Measurements from ENCODE around the gene PITPNB.

The PITPNB gene

DNA sequence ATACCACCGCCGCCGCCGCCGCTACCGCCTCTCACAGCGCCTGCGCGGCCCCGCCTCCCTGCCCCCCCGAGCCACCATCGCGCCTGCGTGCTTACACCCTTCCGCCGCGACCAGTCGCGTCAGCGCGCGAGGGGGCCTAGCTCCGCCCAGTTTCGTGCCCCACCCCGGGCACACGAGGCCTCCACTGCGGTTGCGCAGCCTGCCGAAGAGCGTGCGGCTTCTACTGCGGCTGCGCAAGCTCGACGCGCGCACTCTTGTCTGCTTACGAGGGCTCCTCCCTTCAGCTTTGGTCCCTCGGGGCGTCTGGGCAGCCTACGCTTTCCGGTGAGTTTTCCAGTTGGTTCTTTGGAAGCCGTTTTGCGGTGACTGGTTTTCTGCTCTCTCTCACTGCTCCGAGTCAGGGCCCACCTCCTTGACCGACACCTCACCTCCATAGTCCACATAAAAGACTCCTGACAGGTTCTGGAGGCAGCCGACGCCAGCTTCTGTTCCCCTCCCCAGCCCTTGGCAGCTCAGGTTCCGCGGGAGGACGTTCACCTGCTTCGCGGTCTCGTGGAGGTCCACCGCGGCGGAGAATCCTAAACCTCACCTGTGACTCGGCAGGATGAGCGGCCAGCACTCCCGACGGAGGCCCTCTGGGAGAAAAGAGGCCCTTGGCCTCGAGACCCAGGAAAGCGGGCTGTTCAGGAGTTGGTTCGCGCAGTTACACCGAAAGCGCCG, at the start of gene PITPNB:
PITPNB (minus strand) TSS at position 35 of the 720 bp plus-strand sequence. CDS start 65 bp downstream, outside the sequence.
- DNase-seq: peak; percentile 97

- no peak for DNase-seq
Measured at GRCh38 chr22:27966168-27967064, 47.4 kb upstream of the PITPNB start.

GRCh38 chr22:27962268-27963044, 43.4 kb upstream of the PITPNB start:
- DNase-seq: no peak

GRCh38 chr22:27961680-27962079, 42.6 kb upstream of the PITPNB start:
- no peak for DNase-seq

DNA sequence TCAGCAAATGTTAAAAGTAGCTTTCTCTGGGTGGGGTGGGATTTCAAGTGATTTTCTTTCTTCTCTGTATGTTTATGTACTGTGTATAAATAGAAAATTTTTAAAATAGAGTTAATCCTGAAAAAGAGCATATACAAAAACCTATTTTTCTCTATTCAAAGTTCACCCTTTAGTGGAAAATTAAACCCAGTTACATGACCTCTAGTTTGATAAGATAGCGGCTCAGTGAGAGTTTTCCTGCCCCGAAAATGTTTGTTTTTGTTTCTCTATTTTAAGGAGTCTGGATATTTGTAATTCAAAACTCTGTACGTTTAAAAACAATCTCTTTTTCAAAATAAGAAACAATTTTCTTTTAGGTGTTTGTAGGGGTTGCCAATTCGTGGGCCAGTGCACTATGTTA, 42.1 kb upstream of the PITPNB start:
- DNase-seq: no peak

DNA sequence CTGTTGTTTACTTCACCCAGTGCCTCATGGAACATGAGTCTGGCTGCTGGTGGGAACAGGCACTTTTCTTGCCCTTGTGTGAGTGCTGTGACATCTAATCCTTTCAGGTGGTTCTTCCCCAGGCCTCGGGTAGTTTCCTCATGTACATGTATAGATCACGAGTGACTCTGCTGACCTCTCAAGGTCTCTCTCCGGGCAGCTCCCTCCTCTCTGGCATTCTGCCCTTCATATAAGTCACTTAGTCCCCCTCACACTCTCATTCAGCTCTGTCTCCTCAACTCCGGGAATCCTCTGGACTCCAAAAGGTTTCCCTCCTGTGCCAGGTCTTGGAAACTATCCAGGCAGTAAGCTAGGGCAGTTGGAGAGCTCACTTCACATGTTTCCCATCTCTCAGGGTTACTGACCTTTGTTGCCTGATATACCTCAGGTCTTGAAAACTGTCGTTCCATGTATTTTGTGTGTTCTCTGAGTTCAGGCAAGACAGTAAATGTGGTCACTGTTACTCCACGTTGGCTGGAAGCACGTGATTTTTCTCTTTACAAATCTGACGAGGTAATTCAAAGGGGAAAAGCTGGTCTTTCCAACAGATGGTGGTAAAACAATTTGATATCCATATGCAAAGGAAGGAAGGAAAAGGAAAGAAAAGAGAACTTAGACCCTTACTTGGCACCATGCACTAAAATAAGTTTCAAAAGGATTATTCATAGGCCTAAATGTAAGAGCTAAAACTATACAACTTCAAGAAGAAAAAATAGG, 40.5 kb upstream of the PITPNB start:
- DNase-seq: no peak

DNA sequence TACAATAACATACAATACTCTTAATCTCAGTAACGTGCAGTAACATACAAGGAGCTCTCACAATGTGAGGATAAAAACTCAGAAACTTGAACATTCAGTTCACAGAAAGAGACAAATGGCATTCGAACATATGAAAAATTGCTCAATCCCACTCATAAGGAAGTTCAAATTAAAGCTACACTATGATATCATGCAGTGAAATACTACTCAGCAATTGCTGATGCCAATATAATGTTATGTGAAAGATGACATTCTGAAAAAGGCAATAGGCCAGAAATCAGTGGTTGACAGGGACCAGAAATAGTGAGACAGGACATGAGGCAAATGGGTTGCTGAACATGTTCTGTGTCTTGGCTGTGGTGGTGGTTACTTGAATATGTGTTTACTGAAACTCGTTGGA, 33.7 kb upstream of the PITPNB start:
- DNase-seq: no peak

DNA sequence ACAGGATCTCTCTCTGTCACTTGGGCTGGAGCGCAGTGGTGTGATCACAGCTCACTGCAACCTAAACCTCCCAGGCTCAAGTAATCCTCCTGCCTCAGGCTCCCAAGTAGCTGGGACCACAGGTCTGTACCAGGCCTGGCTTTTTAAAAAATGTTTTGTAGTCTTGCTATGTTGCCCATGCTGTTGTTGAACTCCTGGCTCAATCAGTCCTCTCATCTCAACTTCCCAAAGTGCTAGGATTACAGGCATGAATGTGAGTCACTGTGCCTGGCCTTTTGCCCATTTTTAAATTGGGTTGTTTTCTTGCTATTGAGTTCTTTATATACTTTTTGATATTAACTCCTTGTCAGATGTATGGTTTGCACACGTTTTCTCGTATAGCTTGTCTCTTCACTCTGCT, 33.0 kb upstream of the PITPNB start:
- no peak for DNase-seq

DNA sequence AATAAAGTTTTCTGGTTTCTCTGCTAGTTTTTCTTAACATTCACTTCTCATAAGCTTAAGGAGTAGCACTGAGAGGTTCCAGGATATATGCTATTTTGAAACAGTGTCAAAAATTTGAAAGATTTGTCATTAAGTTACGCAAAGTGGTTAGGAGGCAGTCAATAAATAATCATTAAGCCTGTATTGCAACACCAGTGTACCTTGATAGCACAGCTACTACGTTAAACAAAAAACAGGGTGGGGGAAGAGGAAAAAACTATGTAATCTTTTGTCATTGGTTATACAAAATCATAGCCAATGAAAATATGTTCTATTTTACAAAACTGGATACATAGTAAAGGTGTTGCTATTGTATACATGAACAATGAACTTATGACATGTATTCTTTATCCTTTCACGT, 30.4 kb upstream of the PITPNB start:
- no peak for DNase-seq

DNA sequence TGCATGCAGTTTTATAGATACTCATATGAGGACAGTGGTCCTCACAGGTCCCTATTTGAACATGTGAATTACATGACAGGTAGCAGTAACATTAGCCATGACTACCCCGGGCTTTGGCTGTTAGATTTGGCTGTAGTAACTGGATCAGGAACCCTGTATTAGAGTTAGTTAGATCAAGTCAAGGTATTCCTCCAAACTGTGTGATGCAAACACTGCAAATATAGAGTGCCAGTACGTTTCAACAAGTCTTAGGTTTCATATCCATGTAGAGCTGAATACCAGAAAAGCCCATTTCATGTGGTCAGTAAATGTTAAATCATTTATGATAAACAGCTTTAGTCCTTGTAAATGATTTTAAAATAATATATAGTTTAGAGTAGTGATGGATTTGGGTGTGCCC, 29.5 kb upstream of the PITPNB start:
- DNase-seq: no peak

GRCh38 chr22:27947448-27947847, 28.4 kb upstream of the PITPNB start:
- no peak for DNase-seq

DNA sequence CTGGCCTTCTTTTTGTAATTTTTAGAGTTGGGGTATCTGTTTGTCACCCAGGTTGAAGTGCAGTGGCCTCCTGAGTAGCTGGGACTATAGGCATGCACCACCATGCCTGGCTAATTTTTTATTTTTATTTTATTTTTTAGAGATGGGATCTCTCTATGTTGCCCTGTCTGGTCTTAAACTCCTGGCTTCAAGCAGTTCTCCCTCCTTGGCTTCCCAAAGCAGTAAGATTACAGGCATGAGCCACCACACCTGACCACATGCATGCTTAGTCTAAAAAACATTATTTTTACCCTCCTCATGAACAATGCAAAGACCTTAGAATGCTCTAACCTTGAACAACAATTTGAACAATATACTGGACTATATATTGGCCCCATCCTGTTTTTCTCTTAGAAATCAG, 22.1 kb upstream of the PITPNB start:
- DNase-seq: no peak

GRCh38 chr22:27937453-27937852, 18.4 kb upstream of the PITPNB start:
- DNase-seq: no peak

- DNase-seq: no peak
Measured at GRCh38 chr22:27935897-27936296, 16.8 kb upstream of the PITPNB start.

- no peak for DNase-seq
Measured at GRCh38 chr22:27934069-27934468, 15.0 kb upstream of the PITPNB start.

DNA sequence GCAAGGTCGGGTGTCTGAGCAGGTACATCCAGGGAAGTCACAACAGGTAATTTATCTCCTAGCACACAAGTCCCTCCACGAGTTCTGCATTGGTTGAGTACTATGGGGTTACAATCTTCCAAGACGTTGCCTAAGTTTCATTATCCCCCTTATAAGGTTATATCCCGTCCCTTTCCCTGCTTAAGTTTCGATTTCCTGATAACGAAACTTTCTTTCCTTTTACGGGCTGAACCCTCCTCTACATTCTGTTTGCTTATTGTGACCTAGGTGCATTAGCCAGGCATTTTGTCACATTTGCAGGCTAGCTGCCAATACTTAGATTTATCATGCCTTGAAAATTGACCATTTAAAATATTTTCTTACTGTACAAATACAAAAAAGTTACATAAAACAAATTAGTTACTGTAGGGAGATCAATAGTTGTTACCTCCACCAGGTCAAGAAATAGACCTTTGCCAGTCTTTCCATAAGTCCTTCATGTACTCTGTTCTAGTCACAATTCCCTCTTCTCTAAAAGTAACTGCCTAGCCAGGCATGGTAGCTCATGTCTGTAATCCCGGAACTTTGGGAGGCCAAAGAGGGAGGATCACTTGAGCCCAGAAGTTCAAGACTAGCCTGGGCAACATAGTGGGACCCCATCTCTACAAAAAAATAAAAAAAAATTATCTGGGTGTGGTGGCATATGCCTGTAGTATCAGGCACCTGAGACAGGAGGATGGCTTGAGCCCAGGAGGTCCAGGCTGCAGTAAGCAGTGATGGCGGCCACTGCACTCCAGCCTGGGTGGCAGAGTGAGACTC, 14.3 kb upstream of the PITPNB start:
- no peak for DNase-seq

DNA sequence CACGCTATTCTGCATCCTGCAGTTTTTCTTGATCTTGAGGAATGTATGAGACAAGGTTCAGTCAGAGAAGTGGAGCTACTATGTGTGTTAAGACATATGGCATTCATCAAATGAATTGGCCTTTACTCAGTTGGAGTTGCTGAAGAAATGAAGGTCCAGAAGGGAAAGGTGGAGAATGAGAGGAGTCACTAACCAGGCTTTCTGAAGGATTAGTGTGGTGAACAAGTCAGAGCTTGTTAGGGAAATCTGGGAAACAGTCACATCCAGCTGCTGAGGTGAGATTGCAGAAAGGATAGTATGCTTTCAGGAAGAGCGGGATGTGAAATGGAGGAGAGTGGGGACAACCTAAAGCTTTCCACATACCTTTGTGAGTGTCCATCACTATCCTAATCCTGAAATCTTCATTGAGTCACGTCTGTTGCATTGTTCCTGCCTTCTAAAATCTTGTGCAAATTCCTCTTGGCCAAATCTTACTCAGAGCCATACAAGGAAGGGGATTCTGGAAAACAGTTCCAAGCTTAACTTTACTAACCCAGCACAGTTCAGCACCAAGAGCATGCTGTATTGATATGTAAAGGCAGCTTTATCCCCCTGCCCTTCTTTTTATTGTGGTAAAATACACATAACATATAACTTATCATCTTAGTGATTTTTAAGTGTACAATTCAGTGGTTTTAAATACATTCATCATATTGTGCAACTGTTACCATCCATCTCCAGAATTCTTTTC, 11.4 kb upstream of the PITPNB start:
- no peak for DNase-seq

- no peak for DNase-seq
Measured at GRCh38 chr22:27927608-27928007, 8.6 kb upstream of the PITPNB start.

GRCh38 chr22:27925331-27925730, 6.3 kb upstream of the PITPNB start:
- DNase-seq: no peak

- DNase-seq: no peak
Measured at GRCh38 chr22:27919942-27920755, 1.1 kb upstream of the PITPNB start.

Data from activated naive CD4-positive, alpha-beta T cell treated with anti-CD3 and anti-CD28 coated beads, Interleukin-2, amount 50 U/mL, for 16 hours (primary cell).